IPS-18c (cell line): ENCODE measurements around the gene KCNJ6.
A peak's percentile ranks its signal among the peaks of the same experiment; 100 is the strongest.

Experiments used
- H3K4me3 ChIP-seq: 2 replicates; pipeline ENCODE4 v1.7.0; 2013; ENCODE audit warnings: low read depth, mild to moderate bottlenecking, low read length, moderate library complexity; ENCODE audit not compliant: insufficient read depth
- H3K9me3 ChIP-seq: one replicate; pipeline ENCODE4 v1.6.1; 2013; ENCODE audit warnings: mild to moderate bottlenecking, low read length, moderate library complexity; ENCODE audit not compliant: control insufficient read depth, insufficient read depth

The KCNJ6 gene

DNA sequence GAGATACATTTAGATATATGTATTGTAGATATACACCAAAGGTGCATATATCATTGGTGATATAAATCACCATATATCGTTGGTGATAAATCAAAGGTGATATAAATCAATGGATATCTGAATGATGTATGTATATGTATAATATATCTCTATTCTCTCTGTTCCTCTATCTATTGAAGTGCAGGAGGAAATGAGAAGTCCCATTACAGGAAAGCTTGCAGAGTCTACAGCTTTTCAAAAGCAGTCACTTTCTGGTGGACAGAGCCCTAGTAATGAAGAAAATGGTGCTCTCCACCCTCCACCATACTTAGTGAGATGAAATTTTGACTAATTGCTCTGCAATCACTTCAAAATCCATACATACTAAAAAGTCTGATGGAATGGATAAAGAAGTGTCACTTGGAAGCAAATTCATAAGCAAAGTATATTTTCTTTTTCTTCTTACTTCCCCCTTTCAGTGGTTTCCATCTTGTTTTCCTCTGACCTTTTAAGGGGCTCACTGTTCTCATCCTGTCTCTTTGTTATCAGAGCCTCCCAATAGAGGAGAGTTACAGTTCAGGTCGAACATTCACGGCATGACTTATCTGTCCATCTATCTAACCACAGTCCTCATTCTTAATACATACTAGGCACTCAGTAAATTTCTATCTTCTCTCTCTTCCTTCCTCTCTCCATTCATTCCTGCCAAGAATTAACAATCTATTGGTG, 227.2 kb downstream of the KCNJ6 start:
- H3K9me3 ChIP-seq: peaks cover 5% of the 10 kb centered on the region
- H3K4me3 ChIP-seq: no peak overlapping the region

DNA sequence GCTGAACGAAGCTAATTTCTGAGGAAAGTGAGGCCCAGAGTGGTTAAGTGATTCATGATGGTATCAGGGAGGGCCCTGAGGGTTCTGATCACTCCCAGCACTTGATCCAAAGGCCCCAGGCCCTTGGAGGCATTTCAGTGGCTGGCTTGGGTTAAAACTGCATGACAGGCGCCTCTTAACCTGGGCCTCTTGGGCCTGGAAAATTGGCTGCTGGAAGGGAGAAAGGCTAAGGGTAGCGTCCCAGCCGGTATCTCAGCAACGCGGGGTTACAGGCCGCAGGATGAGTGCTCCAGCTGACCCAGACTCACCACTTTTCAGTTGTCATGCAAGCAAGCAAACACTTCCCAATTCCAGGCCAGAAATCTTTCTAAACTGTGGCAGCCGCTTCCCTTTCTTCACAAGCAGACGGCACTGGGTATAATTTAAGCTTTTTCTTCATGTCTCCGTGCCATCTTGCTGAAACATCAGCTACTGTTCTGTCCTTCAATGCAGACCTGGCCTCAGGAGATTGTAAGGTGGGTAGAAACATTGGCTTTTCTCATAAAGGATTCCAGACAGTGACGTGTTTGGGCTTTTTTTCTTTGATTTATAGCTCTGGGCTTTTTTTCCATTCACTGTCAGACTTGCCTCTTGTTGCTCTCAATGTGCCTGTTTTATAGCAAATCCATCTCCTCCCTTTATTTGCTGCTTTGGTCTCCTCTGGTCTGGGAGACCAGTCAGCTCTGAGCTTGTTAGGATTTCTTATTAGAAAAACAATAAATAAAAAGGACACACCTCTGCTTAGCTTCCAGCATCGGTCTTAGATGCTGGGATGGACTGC, 229.1 kb downstream of the KCNJ6 start:
- Histone ChIP-seq H3K4me3 (no peak overlapping the region), H3K9me3 (peaks cover 2% of the 10 kb centered on the region)

DNA sequence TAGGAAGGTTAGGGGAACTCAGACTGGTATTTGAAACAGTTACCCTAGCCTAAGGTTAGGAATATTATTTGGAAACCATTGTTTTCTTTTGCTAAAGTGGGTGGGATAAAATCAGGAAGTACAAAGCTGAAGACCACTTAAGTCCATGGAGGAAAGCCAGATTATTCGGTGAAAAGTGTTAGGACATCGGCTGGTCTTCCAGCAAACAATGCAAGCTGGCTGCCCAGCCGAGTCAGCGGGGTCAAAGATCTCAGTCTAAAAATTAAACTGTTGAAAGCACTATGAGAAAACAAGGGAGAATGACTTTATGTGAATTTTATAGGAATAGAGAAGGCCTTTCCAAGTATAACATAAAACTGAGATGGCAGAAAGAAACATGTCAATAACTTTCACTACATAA, 231.7 kb downstream of the KCNJ6 start:
- Histone ChIP-seq H3K4me3 (no peak overlapping the region), H3K9me3 (peaks cover 2% of the 10 kb centered on the region)

DNA sequence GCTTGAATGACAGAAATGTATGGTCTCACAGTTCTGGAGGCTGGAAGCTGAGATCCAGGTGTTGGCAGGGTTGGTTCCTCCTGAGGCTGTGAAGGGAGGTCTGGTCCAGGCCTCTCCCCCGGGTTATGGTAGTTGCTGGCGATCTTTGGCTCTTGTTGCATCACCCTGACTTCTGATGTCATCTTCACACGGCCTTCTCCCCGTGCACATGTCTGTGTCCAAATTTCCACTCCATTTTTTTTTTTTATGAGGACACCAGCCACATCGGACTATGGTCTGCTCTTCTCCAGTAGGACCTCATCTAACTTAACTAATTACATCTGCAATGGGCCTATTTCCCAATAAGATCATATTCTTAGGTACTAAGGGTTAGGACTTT, 232.2 kb downstream of the KCNJ6 start:
- H3K4me3 ChIP-seq: no peak overlapping the region
- peaks cover 2% of the 10 kb centered on the region for H3K9me3 ChIP-seq

DNA sequence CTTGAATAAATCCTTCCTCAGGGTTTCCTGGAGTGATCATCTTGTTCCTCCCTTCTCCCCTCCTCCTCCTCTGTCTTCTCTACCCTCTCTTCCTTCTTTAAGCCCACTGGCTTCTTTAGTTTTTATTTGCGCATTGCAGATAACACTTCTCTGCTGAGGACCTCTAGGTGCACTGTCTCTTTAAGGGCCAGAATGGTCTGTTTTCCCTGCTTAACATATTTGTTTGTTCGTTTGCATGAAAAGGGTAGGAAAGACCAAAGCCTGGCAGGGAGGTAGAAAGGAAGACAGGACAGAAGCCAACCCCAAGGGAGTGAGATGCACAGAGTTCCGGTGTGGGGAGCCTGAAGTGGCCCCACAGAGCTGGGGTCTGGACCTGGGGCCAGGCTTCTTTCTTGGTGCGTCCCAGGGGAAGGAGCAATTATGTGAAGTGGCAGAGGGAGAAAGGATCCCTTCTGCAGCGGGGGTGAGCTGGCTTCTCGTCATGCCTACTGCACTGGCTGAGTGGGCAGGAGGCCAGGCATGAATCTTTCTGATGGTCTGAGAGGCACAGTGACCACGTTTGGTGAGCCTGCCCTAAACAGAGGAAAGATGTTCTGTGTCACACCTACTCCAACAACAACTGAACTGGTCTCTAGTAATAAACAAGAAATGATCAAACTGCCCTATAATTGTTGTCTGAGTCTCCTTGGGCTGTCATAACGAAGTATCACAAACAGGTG, 232.7 kb downstream of the KCNJ6 start:
- Histone ChIP-seq H3K4me3 (no peak overlapping the region), H3K9me3 (peaks cover 2% of the 10 kb centered on the region)

DNA sequence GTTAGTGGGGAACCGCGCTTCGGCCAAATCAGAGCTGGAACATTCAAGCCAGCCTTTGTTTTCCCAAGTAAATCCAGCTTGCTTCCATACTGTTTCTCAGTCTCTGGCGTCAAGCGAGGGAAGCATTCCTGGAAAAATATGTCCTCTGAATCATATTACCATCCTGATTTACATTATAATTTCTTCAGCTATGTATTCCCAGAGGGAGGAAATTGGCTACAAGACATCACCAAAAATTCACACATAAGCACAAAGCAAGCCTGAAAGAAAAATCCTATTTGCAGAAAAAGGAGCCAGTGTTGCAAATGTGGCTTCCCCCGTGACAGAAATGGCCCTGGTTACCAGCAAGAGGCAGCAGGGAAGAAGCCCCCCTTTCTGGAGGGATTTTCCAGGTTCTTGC, 233.3 kb downstream of the KCNJ6 start:
- Histone ChIP-seq H3K4me3 (no peak overlapping the region), H3K9me3 (peaks cover 2% of the 10 kb centered on the region)

DNA sequence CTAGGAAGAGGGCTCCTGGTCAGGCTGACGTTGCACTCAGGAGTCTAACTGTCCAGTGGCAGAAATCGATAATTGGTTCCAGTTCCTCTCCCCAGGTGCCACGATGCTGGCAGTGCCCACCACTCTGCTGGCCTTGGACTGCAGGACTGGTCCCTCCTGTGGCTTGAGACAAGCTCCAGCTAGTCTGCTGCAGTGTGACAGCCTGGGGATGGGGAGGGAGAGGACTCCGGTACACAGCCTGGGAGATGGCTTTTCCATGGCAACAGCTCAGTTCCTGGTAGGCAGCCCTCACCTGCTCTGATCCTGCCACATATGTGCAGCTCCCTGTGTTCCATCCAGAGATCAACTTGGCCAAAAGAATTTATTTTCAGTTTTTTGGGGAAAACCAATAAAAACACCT, 239.3 kb downstream of the KCNJ6 start:
- H3K9me3 ChIP-seq: no peaks in the 10 kb centered on the region
- no peak overlapping the region for H3K4me3 ChIP-seq

DNA sequence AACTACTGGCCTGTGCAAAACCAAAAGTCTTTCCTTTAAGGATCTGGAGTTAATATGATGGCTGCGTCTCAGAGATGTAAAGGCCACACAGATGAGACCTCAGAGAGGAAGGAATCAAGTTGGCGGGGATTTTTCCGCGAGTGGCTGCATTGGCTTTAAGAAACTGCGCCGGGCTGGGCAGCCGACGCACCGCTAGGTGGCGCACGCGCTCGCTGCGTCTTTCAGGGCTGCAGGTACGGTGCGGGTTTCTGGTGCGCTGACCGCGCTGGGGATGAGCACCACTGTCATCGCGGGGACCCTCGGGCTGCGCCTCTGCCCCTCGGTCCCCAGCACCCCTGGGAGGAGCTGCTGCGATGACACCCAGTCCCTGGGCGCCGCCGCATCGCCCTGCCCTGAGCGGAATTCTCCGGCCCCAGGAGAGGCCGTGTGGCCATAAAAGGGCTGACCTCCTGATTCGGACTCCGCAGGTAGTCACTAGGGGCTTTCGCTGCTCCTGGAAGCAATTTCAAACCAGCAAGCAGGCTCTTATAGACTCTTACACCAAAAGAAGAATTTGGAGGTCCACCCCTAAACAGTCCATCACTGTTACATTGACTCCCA, 241.0 kb downstream of the KCNJ6 start:
- Histone ChIP-seq H3K4me3 (peak overlapping the region; percentile 34; the same call in 1 of the 2 replicates), H3K9me3 (no peaks in the 10 kb centered on the region)

DNA sequence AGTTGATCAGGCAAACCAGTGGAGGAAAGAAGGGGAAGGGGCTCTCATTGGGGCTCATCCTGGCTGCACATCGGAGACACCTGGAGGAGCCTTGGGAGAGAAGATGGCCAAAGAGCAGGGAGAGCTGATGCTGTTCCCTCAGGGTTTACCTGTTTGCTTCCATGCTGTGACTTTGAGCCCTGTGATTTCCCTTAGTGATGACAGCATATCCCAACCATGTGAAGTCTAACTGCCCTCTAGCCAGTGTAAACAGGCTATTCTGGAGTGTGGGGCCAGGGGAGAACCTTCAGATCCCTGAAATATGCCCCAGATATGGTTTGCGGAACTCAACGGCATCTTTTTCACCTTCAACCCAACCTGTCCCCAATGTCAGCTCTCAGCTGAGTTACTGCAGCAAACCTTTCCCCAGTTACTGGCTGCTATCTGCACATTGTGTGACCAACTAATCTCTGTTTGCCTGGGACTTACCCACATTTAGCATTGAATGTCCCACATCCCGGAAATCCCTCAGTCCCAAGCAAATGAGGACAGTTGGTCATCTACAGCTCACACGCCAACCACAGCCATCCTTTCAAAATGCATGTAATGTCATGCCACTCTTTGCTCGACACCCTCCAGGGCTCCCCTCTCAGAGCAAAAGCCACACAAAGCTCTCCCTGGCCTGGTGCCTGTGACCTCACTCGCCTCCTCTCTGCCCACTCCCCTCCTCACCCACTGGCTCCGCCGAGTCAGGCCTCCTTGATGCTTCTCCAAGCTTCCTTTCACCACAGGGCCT, 242.3 kb downstream of the KCNJ6 start:
- Histone ChIP-seq H3K4me3 (no peak overlapping the region), H3K9me3 (no peaks in the 10 kb centered on the region)

DNA sequence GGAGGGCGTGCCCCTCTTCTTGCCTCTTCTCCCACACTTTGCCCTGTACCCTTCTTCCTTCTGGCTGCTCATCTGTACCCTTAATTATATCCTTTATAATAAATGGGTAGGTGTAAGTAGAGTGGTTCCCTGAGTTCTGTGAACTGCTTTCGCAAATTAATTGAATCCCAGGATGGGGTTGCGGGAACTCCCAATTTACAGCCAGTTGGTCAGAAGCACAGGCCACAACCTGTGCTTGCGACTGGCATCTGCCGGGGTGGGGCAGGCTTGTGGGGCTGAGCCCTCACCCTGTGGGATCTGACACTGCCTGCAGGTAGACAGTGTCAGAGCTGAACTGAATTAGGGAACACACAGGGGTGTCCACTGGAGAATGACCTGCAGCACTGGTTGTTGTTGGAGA, 244.9 kb downstream of the KCNJ6 start:
- Histone ChIP-seq H3K9me3 (peaks cover 1% of the 10 kb centered on the region), H3K4me3 (no peak overlapping the region)

DNA sequence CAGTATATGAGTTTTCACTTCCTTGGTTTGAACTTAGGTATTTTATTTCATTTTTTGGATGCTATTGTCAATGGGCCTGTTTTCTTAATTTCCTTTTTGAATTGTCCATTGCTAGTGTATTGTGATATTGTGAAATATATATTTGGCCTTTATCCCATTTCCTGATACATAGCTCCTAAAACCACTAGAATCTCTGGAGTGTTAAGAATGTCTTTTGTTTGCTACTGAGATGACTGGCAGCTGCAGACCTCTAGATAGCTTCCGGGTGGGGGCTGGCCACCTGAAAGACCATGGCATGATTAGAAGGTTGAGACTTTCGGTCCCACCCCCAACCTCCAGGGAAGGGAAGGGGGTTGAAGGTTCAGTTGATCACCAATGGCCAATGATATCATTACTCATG, 245.4 kb downstream of the KCNJ6 start:
- Histone ChIP-seq H3K9me3 (peaks cover 6% of the 10 kb centered on the region), H3K4me3 (no peak overlapping the region)

DNA sequence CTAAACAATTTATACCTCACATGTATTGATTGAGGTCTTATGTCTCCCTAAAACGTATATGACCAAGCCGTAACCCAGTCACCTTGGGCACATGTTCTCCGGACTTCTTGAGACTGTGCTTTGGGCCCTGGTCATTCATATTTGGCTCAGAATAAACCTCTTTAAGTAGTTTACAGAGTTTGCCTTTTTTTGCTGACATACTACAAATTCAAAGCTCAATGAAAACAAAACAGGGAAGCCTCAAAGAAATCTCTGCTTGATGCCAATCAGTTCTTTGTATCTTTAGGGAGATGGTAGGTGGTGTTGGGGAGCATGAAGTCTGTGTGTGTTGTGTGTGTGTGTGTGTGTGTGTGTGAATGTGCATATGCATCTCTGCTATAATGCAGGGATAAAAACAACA, 247.0 kb downstream of the KCNJ6 start:
- H3K4me3 ChIP-seq: no peak overlapping the region
- peaks cover 7% of the 10 kb centered on the region for H3K9me3 ChIP-seq

DNA sequence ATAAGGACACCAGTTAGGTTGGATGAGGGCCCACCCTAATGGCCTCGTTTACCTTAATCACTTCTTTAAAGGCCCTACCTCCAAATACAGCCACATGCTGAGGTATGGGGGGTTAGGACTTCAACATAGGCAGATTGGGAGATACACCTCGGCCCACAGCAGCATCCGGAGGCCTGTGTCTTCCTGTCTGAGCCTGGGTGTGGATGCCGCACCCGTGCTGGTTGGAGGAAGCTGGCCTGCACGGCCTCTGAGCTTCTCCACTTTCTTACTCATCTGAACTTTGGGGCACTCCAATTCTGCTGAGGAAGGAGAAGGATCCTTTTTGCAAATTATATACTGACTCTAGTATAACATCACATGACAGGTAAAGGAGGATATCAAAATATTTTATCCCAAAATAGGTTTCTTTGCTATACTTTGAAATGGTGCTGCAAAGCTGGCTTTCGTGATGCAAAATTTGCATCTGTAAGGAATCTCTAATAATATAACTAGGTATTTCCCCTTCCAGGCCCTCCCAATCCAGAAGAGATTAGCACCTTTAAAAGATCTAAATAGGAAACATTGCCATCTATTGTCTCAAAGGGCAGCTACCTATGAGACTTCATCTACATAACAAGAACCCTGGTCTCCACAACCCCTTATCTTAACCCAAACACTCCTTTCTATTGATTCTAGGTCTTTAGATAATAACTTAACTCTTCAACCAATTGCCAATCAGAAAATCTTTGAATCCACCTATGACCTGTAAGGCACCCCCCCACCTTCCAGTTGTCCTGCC, 247.6 kb downstream of the KCNJ6 start:
- peak overlapping the region; percentile 2; the same call in 1 of the 2 replicates for H3K4me3 ChIP-seq

DNA sequence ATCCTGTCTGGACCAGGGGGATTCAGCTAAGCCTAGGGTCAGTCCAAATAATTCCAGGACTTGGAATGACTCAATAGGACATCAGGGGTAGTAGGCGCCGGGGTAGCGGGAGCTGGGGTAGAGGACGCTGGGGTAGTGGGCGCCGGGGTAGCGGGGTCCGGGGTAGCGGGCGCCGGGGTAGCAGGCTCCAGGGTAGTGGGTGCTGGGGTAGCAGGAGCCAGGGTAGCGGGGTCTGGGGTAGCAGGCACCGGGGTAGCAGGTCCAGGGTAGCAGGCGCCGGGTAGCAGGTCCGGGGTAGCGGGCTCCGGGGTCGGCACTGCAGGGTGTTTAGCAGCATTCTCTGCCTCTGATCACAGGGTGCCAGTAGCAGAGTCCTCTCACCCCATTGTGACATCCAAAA, 248.9 kb downstream of the KCNJ6 start:
- Histone ChIP-seq H3K9me3 (peaks cover 7% of the 10 kb centered on the region), H3K4me3 (no peak overlapping the region)

More for the DNA sequence above, 247.6 kb downstream of the KCNJ6 start:
- peaks cover 7% of the 10 kb centered on the region for H3K9me3 ChIP-seq

DNA sequence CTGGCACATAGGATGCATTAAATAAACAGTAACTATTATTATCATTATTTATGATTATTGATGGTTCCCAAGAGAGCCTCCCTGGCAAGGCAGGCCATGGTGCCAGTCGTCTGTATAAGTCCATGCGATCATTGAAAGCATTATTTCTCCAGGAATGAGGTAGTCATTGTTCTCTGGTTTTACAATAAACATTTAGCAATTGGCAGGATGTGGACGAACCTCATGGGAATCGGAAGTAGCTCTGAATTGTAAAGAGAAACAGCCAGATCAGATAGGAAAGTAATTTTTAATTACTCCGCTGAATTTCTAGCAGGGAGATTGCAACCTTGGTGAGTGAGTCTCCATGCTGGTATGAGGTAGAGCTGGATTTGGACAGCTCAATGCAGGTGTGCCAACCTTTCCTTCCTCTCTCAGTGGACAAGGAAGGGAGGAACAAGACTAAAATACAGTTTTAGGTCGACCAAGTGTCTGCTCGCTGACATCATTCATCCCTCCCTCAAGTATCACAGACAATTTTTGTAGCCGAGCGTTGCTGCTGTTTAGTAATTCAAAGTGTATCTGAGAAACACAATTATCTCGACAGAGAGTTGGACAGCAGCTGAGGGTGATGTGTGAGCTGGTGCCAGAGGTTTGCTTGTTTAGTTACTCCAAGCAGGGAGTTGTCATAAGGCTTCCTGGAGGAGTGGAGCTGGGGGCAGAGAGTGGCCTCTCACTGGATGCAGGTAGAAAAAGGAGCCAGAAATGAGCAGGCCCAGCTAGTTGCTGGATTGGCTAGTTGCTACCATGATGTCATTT, 250.8 kb downstream of the KCNJ6 start:
- no peak overlapping the region; the same call in 1 of the 2 replicates for H3K4me3 ChIP-seq
- peaks cover 7% of the 10 kb centered on the region for H3K9me3 ChIP-seq
